SJCRH30 (cell line): ENCODE results near the gene ZCCHC14. TPM values are rescaled to one million over a fixed set of nuclear protein-coding genes. Genes with fewer than 3 reads are reported as not detected.
"Not testable (repeated sequence)": the region's sequence is repeated elsewhere in the genome, so short reads cannot be mapped to it uniquely, and the experiment has no call there.

Experiments
- DNase-seq, 2 experiments: peaks; one replicate each; pipeline ENCODE4 v3.0.0-alpha.2; 2015 to 2020
- H3K27ac ChIP-seq: fragments of 250-450 bp; sonication (Bioruptor Pico); 2 replicates; pipeline ENCODE4 v1.5.1; 2020; ENCODE audit warnings: mild to moderate bottlenecking, moderate library complexity
- H3K27me3 ChIP-seq: fragments of 250-450 bp; sonication (Bioruptor Pico); 2 replicates; pipeline ENCODE4 v1.5.1; 2020; ENCODE audit warnings: mild to moderate bottlenecking, moderate library complexity
- H3K36me3 ChIP-seq: fragments of 250-450 bp; sonication (Bioruptor Pico); 2 replicates; pipeline ENCODE4 v1.5.1; 2020; ENCODE audit warnings: mild to moderate bottlenecking, moderate library complexity
- H3K4me1 ChIP-seq: fragments of 250-450 bp; sonication (Bioruptor Pico); 2 replicates; pipeline ENCODE4 v1.5.1; 2020; ENCODE audit warnings: mild to moderate bottlenecking, moderate library complexity
- H3K4me3 ChIP-seq: fragments of 250-450 bp; sonication (Bioruptor Pico); 2 replicates; pipeline ENCODE4 v1.5.1; 2020; ENCODE audit warnings: mild to moderate bottlenecking, moderate library complexity
- H3K9me3 ChIP-seq: fragments of 250-450 bp; sonication (Bioruptor Pico); replicated peaks from 2 replicates; pipeline ENCODE4 v1.5.1; 2020; ENCODE audit warnings: mild to moderate bottlenecking, moderate library complexity
- total RNA-seq: library from RNA; depleted of rRNA; stranded (reverse); fragments of >200 nt; shearing (Covaris generic); gene quantifications from 2 replicates; pipeline ENCODE4 v1.2.3, GENCODE V29; 2014

ZCCHC14 gene
- total RNA-seq, 1 experiment from 2014 or later: 7.5 TPM

DNA sequence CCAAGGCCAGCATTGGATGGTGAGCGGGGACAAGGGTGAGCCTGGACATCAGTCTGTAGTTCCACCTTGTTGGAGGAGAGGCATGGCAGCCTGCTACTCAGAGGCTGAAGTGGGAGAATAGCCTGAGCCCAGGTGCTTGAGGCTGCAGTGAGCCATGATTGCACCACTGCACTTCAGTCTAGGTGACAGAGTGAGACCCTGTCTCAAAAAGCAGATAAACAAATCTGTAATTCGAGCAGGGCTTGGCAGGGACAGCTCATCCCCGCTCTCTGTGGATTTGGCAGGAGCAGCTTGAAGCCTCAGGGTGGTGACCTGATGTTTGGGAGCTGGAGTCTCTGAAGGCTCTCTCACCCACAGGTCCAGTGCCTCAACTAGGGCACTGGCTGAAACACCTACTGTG lies 38.6 kb upstream of the ZCCHC14 start:
- H3K4me1 ChIP-seq: no peaks in the 10 kb centered on the region
- H3K27me3 ChIP-seq: no peaks in the 10 kb centered on the region
- H3K27ac ChIP-seq: no peak overlapping the region
- no peaks in the 10 kb centered on the region for H3K36me3 ChIP-seq
- DNase-seq: no peak
- no peaks in the 10 kb centered on the region for H3K9me3 ChIP-seq
- H3K4me3 ChIP-seq: no peak overlapping the region

DNA sequence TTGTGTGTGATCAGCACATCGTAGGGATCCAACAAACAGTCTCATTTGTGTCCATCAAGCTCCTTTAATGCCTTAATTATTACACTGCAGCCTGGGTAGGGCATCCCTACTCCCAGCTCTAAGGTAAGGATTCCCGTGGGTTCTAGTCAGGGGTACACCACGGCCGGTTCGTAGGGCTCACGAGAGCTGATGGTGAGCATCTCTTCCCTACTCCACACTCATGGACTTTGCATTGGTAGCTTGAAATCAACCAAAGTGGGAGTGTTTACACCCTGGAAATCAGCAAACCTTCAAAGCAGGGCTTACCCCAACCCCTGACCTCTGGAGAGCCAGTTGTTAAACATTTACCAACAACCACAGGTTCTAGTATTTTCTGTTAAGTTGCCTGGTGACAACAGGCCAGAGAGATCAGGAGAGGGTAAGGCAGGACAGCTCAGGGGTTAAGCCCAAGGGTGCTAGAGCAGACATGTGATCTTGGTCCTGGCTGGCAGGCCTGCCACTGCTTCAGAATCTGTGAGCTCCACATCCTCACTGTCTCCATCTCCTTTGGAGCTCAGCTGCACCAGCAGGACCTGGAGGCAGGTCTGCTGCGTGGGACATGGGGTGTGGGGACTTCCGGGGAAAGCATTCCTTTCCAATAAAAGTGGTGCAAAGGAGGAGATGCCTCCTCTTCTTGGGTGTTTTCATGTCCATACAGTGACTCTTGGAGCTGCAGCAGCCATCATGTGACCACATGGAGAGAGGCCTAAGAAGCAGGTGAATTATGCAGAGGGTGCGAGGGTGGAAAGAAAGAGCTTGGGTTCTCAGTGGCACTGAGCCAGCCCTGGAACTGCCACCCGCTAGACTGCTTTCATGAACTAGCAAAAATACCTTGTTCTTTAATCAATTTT lies 36.1 kb upstream of the ZCCHC14 start:
- no peaks in the 10 kb centered on the region for H3K36me3 ChIP-seq
- DNase-seq: no peak
- H3K4me3 ChIP-seq: no peak overlapping the region
- no peak overlapping the region for H3K27ac ChIP-seq
- H3K9me3 ChIP-seq: no peaks in the 10 kb centered on the region
- H3K27me3 ChIP-seq: no peaks in the 10 kb centered on the region
- no peaks in the 10 kb centered on the region for H3K4me1 ChIP-seq

DNA sequence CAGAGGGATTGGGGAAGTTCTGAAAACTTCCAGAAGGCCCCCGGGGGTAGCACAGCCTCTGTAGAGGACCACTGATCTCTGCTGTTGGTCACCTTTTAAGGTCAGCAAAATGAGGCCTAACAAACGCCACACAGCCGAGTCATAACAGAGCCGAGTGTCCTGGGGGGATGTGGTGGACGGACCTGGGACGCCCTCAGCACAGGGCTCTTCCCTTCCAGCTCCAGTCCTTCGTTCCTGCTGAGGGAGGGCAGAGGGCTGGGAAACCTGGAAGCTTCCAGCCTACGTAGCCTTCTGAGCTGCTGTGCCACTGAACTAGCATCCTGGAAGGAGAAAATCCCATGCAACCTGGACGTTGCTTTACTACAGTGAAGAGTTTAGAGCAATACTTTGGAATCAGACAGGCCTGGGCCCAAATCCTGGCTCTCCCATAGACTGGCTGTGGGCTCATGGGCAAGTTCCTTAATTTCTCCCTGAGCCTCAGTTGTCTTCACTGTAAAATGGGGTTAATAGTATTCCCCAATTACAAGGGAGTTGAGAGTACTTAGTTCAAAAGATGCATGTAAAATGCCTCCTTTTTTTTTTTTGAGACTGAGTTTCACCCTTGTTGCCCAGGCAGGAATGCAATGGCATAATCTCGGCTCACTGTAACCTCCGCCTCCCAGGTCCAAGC lies 34.4 kb upstream of the ZCCHC14 start:
- no peak overlapping the region for H3K27ac ChIP-seq
- no peaks in the 10 kb centered on the region for H3K4me1 ChIP-seq
- no peak overlapping the region for H3K4me3 ChIP-seq
- no peak for DNase-seq
- no peaks in the 10 kb centered on the region for H3K36me3 ChIP-seq
- H3K27me3 ChIP-seq: no peaks in the 10 kb centered on the region
- no peaks in the 10 kb centered on the region for H3K9me3 ChIP-seq

DNA sequence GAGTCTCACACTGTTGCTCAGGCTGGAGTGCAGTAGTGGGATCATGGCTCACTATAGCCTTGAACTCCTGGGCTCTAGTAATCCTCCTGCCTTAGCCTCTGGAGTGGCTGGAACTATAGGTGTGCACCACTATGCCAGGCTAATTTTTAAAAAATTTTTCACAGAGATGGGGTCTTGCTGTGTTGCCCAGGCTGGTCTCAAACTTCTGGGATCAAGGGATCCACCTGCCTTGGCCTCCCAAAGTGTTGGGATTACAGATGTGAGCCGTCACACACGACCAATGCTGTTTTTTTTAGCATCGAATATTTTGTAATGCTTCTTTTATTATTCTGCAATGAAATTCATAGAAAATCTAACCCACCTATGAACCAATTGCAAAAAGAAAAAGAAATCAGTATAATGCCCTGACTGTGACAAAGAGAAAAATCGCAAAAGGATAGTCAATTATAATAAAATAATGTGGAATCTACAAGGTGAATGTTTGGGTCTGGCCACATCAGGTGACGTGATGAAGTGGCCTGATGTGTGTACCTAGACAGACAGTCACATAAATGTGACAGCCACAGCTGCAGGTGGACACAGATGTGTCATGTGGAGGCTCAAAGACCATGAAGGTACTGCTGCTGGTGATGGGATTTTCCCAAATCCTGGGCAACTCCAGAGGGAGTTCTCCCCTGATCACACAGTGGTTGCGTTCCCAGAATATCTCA lies 33.6 kb upstream of the ZCCHC14 start:
- Histone ChIP-seq H3K4me3 (no peak overlapping the region), H3K4me1 (no peaks in the 10 kb centered on the region), H3K27ac (no peak overlapping the region), H3K27me3 (no peaks in the 10 kb centered on the region), H3K9me3 (no peaks in the 10 kb centered on the region), H3K36me3 (no peaks in the 10 kb centered on the region)
- no peak for DNase-seq

DNA sequence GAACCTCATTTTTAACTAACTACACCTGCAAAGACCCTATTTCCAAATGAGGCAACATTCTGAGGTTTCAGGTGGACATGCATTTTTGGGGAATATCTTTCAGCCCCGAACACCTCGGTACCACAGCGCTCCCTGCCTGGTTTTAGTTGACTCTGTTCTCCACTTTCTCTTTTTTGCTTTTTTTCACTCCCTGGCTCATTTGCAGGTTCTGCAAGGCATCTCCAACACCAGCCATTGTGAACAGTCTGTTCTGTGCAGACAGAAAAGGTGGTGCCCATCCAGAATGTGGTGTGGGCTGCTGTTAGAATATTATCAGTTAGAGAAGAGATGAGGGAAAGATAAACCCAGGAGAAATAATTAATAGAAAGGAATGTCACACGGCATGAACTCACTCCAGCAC lies 32.5 kb upstream of the ZCCHC14 start:
- Histone ChIP-seq H3K9me3 (no peaks in the 10 kb centered on the region), H3K4me3 (no peak overlapping the region), H3K4me1 (no peaks in the 10 kb centered on the region), H3K27me3 (no peaks in the 10 kb centered on the region), H3K27ac (no peak overlapping the region), H3K36me3 (no peaks in the 10 kb centered on the region)
- DNase-seq: no peak

DNA sequence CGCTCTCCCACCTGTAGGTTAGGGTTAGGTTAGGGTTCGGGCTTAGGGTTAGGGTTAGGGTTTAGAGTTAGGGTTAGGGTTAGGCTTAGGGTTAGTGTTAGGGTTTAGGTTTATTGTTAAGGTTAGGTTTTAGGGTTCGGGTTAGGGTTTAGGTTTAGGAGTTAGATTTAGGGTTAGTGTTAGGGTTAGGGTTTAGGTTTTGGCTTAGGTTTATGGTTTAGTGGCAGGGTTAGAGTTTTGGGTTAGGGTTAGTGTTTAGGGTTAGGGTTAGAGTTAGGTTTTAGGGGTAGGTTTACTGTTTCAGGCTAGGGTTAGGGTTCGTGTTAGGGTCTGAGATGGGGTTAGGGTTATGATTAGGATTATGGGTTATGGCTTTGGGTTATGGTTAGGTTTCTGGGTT lies 31.6 kb upstream of the ZCCHC14 start:
- H3K4me3 ChIP-seq: no peak overlapping the region
- no peaks in the 10 kb centered on the region for H3K9me3 ChIP-seq
- no peak overlapping the region for H3K27ac ChIP-seq
- DNase-seq: no peak
- H3K27me3 ChIP-seq: no peaks in the 10 kb centered on the region
- H3K36me3 ChIP-seq: no peaks in the 10 kb centered on the region
- H3K4me1 ChIP-seq: no peaks in the 10 kb centered on the region

DNA sequence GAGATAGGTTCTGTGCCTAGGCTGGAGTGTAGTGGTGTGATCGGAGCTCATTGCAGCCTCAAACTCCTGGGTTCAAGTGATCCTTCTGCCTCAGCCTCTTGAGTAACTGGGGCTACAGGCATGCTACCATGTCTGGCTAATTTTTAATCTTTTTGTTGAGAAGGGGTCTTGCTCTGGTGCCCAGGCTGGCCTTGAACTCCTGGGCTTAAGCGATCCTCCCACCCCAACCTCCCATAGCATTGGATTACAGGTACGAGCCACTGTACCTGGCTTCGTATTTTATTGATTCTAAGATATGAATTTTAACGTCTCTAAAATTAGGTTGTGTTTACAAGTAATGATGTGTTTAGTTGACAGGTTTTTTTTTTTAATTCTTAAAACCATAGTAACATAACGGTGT lies 30.8 kb upstream of the ZCCHC14 start:
- H3K4me3 ChIP-seq, H3K9me3 ChIP-seq, DNase-seq, H3K27me3 ChIP-seq, H3K36me3 ChIP-seq, H3K27ac ChIP-seq, H3K4me1 ChIP-seq: not testable (repeated sequence)

DNA sequence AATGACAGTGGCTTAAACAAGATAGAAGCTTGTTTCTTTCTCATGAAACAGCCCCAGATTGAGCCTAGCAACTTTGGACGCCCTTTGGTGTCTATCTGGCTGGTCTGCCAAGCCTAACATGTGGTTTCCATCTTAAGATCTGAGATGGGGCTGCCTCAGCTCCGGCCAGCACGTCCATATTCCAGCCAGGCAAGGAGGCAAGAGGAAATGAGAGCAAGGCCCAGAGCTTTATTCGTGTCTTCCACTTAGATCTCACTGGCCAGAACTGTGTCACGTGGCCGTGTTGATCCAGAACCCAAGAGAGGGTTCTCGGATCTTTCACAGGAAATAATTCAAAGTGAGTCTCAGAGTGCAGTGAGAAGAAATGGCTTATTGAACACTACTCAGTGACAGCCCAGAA lies 28.9 kb upstream of the ZCCHC14 start:
- H3K36me3 ChIP-seq, DNase-seq, H3K9me3 ChIP-seq, H3K4me1 ChIP-seq, H3K27me3 ChIP-seq, H3K4me3 ChIP-seq, H3K27ac ChIP-seq: not testable (repeated sequence)

DNA sequence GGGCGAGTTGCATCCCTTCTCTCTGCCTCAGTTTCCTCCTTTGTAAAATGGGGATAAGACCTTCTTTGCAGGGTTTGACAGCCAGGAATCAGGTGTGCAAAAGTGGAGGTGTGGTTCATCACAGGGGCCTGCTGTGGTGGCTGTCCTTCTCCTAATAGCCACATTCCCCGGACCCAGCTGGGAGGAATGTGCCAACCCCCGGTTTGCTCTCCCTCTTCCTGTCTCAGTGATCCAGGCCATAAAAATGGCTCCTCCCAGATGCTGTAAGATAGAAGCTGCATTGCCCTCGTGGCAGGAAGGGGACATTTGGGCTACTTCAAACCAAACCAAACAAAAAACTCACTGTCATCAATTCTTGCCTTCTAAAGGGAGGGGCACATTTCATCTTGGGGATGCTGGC lies 26.3 kb upstream of the ZCCHC14 start:
- H3K27ac ChIP-seq: not testable (repeated sequence)

DNA sequence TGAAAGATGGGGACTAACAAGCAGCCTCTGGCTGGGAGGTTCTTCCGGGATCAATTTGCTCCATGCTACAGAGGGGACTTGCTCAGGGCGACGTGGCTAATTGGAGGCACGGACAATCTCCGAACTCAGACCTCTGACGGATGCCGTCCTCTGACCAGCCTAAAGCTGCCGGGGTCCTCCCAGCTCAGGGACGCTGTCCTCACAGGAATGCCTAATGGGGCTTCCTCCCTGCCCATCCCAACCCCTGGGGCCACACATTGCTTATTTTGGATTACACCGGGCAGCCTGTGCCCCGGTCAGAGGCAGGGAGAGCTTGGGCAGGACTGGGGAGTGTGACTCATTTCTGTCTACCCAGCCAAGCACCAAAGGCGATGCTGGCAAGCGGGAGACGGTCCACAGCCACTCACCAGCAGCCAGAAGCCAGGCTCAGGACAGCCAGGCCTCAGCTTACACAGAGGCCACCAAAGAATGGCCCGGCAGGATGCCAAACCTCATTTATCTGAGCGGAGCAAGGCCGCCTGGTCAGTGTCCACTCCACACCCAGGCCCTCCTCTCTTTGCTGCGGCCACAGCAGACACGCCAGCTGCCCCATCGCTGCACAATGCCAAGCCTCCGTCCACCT lies 25.7 kb upstream of the ZCCHC14 start:
- H3K4me3 ChIP-seq, H3K9me3 ChIP-seq, H3K27me3 ChIP-seq, H3K27ac ChIP-seq, H3K36me3 ChIP-seq, H3K4me1 ChIP-seq, DNase-seq: not testable (repeated sequence)

More for the DNA sequence above, 26.3 kb upstream of the ZCCHC14 start:
- H3K4me1 ChIP-seq, H3K36me3 ChIP-seq, H3K9me3 ChIP-seq, H3K27me3 ChIP-seq, DNase-seq, H3K4me3 ChIP-seq: not testable (repeated sequence)

DNA sequence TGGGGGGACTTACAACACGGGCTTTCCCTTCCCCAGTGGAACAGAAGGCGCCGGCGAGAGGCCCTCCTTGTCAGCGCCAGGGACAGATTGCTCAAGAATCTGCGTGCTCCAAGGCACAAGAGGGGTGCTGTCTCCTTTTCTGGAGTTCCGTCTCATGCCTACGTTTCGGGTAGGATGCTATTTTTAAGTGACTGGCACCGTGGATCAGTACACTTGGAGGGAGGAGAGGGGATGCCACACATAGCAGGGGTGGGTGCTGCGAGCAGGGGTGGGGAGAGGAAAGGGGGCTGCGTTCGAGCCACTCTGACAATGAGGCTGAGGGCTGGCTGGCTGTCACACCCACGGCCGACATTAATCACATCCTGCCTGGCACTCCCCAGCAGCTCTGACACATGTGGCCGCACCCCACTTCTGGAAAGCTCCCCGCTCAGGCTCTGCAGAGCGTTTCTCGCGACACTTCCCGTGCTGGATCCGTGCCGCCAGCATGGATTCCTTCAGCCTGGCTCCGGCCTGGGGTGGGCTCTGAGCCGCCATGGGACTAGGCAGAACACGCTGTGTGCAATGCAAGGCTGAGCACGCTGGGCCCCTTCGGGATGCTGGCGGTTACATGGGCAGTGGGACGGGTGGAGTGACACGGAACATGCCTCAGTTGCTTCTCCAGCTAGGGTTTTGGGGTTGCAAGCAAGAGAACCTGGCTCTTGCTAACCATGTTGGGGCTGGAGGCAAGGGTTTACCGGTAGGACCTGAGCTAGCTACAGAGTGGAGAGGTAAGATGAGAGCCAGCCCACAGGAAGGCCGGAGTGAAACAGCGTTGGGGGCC lies 25.0 kb upstream of the ZCCHC14 start:
- not testable (repeated sequence) for H3K4me1 ChIP-seq, H3K9me3 ChIP-seq, H3K4me3 ChIP-seq, H3K27ac ChIP-seq, H3K27me3 ChIP-seq, DNase-seq, H3K36me3 ChIP-seq

DNA sequence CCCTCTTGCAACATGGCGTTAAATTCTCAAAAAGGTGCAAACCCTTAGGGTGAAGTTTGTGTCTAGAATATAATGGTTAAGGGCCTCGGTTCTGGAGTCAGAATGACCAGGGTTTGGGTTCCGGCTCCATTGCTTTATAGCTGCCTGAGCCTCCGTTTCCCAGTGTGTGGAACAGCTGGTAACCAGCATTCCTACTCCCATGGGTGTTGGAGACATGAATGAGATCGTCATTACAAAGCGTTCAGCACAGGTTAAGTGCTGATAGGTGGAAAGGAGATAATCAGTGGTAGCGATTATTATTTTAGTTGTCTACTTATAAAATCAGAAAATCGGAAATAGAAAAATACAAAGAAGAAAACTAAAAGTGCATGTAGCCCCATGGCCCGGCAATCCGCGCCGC lies 23.5 kb upstream of the ZCCHC14 start:
- DNase-seq: no peak
- no peaks in the 10 kb centered on the region for H3K4me1 ChIP-seq
- no peaks in the 10 kb centered on the region for H3K36me3 ChIP-seq
- H3K27me3 ChIP-seq: no peaks in the 10 kb centered on the region
- H3K9me3 ChIP-seq: no peaks in the 10 kb centered on the region
- no peak overlapping the region for H3K4me3 ChIP-seq
- no peak overlapping the region for H3K27ac ChIP-seq

DNA sequence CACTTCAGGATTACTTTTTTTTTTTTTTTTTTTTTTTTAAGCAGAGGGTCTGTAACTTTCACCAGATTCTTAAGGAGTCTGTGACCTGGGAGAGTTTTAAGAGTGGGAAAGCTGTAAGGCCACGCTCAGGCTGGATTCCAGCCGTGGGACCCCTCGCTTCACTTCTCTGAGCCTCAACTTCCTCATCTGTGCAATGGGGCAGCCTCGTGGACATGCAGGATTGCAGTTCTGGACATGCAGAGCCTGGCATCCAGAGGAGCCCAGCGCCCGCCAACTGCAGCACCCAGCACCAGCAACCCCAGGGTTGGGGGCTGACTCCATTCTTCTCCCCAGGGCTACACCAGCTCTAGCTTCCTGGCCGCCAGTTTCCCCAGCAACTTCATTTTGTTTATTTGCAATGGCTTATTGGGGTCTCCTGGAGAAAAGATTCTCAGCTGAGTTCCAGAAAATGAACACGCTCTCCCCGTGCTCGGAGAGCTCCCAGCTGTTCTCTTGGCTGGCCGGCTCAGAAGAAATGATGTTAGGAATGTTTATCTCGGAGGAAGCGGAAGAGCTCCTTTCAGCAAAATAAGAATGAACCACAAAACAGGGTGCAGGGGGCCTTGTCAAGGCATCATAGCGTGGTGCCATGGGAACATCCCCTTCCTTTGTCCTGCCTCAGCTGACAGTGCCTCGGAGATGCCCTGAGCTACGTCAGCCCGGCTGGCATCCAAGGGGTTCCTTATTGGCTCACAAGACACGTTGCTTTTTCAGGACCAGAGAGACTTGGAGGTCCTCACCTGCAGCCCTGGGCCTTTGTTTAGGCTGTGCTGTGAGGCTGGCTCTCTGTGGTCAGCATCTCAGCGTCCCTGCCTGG lies 22.9 kb upstream of the ZCCHC14 start:
- H3K4me1 ChIP-seq: no peaks in the 10 kb centered on the region
- no peak overlapping the region for H3K27ac ChIP-seq
- H3K4me3 ChIP-seq: no peak overlapping the region
- H3K36me3 ChIP-seq: no peaks in the 10 kb centered on the region
- DNase-seq: no peak
- no peaks in the 10 kb centered on the region for H3K9me3 ChIP-seq
- H3K27me3 ChIP-seq: no peaks in the 10 kb centered on the region

DNA sequence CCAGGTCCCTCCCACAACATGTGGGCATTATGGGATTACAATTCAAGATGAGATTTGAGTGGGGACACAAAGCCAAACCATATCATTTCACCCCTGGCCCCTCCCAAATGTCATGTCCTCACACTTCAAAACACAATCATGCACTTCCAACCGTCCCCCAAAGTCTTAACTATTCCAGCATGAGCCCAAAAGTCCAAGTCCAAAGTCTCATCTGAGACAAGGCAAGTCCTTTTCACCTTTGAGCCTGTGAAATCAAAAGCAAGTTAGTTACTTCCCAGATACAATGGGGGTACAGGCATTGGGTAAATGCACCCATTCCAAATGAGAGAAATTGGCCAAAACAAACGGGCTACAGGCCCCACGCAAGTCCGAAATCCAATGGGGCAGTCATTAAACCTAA lies 17.0 kb upstream of the ZCCHC14 start:
- not testable (repeated sequence) for DNase-seq, H3K9me3 ChIP-seq, H3K27me3 ChIP-seq, H3K4me3 ChIP-seq, H3K4me1 ChIP-seq, H3K27ac ChIP-seq, H3K36me3 ChIP-seq
